Colon (tissue), 2 donors: ENCODE results near the gene BBS1.

Source experiments
- FAIRE-seq: peaks from 2 replicates; lab custom pipeline; 2012; peaks lifted over from hg19 to GRCh38; lab: Jason Lieb, UNC
- donor health status: control.
- donor health status: control.

Gene BBS1

DNA sequence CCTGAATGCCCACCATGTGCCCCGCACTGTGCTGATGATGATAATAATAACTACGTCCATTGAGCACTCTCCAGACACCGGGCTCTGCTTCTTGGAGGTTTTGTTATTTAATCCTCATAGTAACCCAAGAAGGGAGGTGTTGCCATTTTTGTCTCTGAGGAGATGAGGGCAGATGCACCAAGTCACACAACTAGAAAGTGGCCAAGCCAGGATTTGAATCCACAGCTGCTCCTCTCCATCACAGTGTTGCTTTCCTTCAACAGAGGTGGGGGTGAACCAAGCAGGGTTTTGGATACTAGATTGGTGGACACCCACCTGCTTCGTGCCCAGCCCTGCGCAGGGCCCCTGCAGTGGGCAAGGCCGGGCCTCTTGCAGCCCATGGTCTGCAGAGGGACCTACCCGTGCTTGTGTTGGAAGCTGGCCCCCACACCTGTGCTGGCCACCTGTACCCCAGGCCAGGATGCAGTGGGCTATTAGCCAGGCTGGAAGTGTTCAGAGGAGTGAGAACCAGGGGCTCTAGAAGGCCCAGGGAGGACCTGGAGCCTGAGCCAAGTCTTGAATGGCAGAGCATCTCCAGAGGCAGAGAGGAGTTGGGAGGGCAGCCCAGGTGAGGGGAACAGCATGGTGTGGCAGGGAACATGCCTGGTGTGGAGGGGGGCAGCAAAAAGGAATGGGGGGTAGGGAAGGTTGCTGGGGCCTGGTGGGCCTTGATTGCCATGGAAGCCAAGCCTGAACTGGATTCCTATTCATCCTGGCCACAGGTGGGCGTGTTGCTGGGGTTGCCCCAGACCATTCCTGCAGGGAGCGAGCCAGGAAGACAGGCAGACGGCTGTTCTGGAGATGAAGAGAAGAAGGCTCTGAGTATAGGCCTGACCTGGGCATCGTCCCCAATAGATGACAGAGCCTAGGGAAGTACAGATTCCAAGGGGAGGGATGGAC lies 32.9 kb upstream of the BBS1 start:
- FAIRE-seq: no peak

DNA sequence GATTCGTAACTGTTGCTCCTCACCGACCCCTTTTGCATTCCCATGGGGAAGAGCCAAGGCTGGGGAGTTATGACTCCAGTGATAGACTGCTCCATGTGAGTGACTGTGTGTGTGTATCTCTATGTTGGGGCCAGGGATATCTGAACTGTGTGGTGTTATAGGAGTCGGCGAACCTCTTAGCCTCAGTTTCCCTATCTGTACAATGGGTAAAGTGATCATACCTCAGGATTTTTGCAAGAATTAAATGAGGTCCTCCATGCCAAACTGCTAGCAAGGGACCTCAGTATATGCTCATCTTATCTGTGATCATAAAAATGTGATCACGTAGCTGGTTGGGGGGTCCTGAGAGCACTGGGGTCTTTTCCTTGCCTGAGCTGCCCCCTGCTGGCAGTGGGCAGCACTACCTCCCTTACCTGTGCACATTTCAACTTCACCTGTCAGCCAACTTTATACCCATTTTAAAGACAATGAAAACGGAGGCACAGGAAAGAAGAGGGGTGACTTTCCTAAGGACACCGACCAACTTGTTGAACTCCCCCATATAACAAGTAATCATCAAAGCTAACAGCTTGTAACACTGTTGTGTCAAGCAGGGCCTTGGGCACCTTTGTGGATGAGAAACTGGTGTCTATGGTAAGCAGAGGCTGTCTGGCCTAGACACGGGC lies 31.6 kb upstream of the BBS1 start:
- no peak for FAIRE-seq

DNA sequence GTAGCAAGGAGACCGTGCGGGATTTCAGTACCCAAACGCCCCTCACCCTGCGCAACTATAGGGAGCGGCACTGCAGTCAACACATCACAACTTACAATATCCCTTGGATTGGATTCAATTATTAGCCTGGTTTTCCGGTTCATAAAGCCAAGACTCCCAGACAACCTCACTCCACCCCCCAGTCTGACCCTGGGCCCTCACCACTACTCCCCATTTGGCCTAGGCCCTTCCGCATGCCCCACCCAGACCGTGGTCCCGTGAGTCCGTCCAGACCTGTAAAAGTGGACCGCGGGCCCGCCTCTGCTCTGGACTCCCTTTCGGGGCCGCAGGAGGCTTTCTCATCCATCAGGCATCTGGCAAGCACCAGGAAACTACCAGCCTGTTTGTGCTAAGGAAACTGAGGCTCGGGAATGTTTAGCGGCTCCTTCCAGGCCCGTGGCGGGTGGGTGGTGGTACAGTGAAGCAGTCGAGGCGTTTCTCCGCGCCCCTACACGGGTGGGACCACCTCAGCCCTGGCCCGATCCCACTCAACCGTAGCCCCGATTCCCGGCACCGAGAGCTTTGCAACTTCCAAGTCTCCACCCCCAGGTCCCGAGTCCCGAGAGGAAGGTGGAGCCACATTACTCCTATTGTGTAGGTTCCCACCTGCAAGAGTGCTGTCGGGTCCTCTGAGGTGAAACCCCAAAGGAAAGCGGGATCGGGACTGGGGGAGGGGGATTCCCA lies 30.9 kb upstream of the BBS1 start:
- no peak for FAIRE-seq

DNA sequence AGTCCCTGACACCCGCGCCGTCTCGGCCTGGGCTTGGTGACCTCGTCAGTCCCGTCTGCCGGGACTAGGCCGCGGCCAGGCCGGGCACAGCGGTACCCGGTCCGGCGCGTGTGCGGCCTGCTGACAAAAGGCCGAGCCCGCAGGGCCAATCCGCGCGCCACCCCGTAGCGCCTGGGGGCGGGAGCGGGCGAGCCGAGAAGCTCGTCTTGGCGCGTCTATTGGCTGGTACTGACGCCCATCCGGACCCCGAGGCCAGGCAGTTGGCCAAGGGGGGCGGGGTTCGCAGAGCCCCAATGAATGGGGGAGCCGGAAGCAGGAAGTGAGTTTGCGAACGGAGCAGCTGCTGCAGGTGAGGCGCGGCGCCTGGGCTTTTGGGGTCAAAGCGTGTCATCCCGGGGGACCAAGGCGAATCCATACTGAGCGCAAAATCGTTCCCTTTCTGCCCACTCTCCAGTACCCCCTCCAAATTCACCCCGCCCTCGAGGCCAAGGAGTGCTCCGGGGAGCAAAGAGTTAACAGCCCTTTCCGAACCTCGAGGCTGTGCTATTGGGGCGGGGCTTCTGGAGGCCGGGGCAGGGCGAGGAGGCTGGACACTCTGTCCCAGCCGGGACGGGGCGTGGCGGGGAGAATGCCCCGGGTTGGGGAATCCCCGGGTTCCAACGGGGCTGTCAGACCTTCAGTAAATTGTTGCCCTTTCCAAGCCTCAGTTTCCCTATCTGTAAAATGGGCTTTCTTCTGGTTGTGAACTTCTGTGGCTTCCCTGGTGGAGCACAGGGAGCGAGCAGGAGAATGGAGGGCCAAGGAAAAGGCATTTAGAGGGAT lies 30.1 kb upstream of the BBS1 start, which contains the start of gene DPP3:
Gene DPP3, plus strand, starts transcription at position 318 of the 822 bp plus-strand sequence. CDS start 1,767 bp downstream, outside the sequence.
- FAIRE-seq: no peak

DNA sequence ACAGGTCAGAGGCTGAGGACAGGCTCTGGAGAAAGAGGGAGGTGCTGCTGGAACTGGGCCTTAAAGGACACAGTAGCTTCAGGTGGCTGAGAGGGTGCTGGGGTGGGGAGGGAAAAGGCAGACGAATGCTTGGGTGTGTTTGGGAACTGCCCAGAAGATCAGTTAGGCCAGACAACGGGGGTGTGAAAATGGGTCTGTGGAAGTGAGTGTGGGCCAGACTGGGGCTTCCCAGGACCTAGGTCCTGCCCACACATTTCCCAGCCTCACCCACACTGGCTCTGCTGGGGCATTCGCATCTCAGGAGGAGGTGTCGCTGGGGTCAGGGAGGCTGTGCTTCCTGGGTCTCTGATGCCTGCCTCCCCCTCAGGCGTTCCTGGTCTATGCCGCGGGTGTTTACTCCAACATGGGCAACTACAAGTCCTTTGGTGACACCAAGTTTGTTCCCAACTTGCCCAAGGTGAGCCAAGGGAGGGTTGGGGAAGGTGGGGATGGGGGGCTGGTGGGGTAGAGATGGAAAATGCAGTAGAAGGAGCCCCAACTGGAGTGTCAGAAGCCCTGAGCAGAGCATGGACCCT lies 25.5 kb upstream of the BBS1 start:
- FAIRE-seq: no peak

DNA sequence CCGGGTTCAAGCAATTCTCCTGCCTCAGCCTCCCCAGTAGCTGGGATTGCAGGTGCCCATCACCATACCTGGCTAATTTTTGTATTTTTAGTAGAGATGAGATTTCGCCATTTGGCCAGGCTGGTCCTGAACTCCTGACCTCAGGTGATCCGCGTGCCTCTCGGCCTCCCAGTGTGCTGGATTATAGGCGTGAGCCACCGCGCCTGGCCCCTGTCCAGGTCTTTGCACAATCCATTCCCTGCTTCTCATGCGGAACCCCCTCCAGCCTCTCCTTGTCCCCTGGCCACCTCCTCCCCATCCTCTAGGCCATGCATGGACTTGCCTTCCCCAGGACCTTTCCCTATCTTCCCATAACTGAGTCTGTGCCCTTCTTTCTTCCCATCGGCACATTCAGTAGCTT lies 21.5 kb upstream of the BBS1 start:
- no peak for FAIRE-seq

DNA sequence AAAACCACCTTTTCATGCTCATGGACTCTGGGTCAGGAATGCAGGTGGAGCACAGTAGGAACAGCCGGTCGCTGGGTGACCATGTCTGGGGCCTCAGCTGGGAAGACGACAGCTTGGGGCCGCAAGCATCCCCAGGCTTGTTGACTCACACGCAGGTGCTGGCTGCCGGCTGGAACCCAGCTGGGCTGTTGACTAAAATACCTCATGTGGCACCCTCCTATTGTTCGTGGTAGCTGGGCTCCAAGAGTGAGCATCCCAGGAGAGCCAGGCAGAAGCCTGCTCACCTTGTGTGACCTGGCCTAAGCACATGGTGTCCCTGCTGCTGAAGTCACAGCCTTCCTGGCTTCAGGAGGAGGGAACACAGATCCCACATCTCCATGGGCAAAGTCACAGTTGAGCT lies 20.8 kb upstream of the BBS1 start:
- FAIRE-seq: no peak

DNA sequence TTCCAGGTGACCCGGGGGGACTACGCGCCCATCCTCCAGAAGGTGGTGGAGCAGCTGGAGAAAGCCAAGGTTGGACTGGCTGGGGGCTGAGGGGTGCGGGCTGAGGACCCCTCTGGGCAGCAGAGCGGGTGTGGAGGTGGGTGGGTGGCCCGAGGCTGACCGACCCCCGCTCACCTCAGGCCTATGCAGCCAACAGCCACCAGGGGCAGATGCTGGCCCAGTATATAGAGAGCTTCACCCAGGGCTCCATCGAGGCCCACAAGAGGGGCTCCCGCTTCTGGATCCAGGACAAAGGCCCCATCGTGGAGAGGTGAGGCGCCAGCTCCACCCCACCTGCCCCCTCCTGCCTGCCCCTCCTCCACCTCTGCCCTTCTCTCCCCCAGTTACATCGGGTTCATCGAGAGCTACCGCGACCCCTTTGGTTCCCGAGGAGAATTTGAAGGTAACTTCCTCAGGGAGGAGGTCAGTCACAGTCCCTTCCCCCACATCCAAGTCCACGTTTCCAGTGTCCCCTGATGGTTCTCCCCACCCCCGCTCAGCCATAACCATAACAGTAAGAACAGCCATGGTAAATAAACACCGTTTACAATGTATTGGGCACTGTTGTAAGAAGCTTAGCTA lies 19.0 kb upstream of the BBS1 start:
- FAIRE-seq: no peak

DNA sequence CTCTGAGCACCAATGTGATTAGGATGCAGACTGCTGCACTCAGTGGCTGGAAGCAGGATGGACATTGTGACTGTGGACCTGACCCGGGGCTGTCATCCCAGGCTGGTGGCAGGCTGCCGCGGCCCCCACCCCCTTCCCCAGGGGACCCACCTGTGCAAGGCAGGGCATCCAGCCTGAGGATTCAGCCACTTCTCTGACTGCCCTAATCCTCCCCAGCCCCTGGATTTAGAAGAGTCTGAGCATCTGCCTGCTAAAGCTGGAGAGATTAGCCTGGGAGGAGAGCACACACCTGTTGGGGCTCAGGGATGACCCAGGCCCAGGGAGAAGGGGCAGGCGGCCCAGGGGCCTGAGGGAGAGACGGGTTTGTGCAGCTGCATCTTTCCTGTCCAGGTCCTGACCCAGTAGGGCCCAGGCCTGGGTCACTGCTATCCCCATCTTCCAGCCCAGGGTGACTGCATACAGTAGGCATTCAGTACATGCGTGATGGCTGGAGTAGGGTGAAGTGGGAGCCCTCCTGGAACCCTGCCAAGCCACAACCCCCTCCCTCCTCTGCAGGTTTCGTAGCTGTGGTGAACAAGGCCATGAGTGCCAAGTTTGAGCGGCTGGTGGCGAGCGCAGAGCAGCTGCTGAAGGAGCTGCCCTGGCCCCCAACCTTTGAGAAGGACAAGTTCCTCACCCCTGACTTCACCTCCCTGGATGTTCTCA lies 18.1 kb upstream of the BBS1 start:
- no peak for FAIRE-seq

DNA sequence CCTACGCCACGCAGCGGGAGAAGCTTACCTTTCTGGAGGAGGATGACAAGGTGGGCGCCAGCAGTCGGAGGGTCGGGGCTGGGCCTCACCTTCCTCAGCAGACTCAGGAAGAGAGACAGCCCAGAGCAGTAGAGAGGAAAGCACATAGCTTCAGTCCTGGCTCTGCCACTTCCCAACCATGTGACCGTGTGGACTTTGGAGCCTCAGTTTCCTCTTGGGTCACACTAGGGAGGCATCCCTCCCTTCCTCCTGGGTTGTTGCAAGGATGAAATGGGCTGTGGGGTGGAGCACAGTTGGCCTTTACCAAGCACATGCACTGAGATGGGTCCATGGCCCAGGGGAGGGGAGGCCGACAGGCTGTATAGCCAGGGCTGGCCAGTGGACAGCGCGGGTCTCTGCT lies 17.3 kb upstream of the BBS1 start:
- FAIRE-seq: no peak

DNA sequence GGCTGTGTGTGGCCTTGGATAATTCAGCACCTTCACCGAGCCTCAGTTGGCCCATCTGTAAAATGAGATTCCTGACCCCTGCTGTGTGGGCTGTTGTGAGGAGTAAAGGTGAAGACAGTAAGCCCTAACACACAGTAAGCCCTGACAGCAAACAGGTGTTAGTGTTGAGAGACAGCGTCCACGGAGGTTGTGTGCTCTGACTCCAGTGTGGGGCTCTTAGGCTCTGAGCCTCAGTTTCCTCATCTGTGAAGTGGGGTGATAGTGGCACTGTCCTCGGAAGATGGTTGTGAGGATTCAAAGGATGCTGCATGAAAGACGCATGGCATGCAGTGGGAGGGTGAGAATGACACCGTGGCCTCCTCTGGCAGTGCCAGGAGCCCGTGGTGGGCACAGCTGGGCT lies 16.0 kb upstream of the BBS1 start:
- no peak for FAIRE-seq

DNA sequence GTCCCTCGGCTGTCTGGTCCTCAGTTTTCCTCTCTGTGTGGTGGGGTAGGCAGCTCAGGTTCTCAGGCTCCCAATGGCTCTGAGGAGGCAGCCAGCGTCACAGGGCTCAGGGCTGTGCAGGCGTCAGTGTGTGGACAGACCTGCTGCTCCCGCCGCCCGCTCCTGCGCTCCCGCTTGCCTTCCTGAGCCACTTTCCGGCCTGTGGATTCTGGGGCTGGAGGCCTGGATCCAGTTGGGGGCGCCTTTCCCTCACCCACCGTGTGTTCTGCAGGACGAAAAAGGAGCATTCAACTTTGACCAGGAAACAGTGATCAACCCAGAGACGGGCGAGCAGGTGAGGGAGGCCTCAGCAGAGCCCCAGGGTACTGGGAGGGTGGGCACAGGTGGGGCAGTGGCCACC lies 15.5 kb upstream of the BBS1 start:
- FAIRE-seq: no peak

DNA sequence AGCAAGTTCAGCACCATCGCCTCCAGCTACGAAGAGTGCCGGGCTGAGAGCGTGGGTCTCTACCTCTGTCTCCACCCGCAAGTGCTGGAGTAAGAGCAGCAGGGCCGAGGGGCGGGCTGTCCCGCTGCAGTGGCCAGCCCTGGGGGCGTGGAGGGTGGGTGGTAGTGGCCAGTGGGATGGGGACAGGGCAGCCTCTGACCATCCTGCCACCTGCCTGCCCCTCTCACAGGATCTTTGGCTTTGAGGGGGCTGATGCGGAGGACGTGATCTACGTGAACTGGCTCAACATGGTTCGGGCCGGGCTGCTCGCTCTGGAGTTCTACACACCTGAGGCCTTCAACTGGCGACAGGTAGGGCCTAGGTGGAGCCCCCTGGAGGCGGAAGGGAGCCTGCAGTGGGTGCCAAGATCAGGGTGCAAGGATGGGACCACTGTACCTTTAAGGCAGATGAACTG lies 15.0 kb upstream of the BBS1 start:
- FAIRE-seq: no peak

DNA sequence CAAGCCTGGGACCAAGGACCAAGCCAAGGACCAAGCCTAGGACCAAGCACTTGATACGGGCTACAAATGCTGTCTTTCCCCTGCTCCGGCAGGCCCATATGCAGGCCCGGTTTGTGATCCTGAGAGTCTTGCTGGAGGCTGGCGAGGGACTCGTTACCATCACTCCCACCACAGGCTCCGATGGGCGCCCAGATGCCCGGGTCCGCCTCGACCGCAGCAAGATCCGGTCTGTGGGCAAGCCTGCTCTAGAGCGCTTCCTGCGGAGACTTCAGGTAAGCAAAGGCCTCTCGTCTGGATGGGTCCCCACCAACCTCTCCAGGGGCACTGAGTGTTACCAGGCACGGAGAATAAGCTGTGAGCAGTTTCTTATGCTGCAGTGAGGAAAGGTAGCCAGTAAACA lies 13.2 kb upstream of the BBS1 start:
- FAIRE-seq: no peak

DNA sequence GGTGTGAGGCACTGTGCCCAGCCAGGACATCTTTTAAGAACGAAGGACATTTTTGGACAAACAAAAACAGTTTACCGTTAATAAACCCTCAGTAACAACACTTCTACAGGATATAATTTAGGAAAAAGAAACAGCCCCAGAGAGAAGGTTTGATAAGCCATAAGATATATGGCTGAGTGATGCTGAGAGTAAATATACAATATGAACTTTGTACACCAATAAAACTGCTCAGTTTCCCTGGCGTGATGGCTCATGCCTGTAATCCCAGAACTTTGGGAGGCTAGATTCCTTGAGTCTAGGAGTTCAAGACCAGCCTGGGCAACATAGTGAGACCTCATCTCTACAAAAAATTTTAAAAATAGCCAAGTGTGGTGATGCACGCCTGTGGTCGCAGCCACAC lies 11.9 kb upstream of the BBS1 start:
- FAIRE-seq: no peak

DNA sequence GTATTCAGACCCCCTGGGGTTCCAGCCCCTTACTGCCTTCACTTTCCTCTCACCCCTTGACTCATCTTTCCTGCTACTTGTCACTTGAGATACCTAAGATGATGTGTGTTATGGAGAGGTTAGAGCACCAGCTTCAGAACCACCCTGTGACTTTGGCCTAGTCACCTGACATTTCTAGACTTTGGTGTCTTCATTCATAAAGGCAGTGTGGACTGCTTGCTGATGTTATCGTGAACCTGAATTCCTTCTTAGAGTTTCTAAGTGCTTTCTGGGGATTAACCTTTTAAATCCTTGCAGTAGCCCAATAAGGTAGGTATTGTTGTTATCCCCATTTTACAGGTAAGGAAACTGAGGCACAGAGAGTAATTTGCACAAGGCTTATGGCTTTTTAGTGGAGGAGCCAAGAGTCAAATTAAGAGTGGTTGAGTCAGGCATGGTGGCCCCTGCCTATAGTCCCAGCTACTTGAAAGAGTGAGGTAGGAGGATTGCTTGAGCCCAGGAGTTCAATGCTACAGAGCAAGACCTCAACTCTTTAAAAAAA lies 5.1 kb upstream of the BBS1 start:
- FAIRE-seq: no peak

DNA sequence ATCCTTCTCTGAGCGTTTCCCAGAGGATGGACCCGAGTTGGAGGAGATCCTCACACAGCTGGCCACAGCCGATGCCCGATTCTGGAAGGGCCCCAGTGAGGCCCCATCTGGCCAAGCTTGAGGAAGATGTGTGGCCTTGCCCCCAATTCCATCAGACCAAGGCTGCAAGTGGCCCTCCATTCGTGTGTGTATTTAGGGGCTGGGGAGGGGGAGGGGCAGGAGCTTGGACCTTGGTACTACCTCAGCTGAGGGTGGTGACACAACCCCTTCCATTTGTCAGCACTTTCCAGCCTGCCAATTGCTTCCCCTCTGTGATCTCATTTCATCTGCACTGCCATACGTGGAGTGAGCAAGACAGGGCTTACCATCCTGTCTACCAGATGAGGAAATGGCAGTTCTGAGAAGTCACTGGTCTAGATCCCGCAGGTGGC lies 1.3 kb upstream of the BBS1 start:
- no peak for FAIRE-seq

DNA sequence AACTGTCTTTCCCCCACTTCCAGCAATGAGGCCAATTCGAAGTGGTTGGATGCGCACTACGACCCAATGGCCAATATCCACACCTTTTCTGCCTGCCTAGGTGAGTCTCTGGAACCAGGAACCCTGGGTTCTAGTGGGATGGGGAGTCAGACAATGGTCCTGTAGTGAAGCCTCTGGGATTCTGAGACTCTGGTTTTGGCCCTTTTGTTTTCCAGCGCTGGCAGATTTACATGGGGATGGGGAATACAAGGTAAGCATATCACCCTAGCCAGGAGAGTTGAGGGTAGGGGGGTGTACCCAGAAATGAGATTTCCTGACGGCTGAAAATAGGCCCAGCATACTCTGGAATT lies 530 bp downstream of the BBS1 start:
- no peak for FAIRE-seq

DNA sequence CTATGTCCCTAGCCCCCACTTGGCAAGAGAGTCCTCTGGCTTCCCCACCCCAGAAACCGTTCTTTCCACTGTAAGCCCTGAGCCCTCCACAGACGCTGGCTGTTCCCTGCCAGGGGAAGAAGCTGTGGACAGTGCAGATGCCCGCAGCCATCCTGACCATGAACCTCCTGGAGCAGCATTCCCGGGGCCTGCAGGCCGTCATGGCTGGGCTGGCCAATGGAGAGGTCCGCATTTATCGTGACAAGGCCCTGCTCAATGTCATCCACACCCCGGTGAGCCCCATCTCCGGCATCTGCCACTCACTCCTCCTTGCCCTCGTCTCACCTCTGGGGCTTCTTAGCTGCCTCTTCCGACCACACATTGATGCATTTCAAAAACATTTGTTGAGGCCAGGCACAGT lies 13.2 kb downstream of the BBS1 start:
- no peak for FAIRE-seq
